Coronary artery (tissue), 2 donors: ENCODE results near the gene QPCT.
"Not testable (repeated sequence)": the region's sequence is repeated elsewhere in the genome, so short reads cannot be mapped to it uniquely, and the experiment has no call there.

Source experiments
- DNase-seq: peaks from one replicate; pipeline ENCODE4 v3.0.0-alpha.2; 2017; ENCODE audit warnings: low spot score
- H3K27ac ChIP-seq, 2 donors: fragments of 200-600 bp; sonication (generic); one replicate each; pipeline ENCODE4 v1.5.1; 2016 to 2019
- H3K4me3 ChIP-seq: fragments of 200-600 bp; sonication (generic); 2 replicates; pipeline ENCODE4 v1.5.1; 2016; ENCODE audit warnings: mild to moderate bottlenecking, moderate library complexity
- CTCF ChIP-seq: fragments of 200-600 bp; sonication (generic); IDR thresholded peaks from one replicate; pipeline ENCODE4 v1.5.1; 2019; ENCODE audit warnings: antibody characterized with exemption

QPCT gene

GRCh38 chr2:37376421-37377186 lies 32.2 kb downstream of the QPCT start:
- Histone ChIP-seq H3K27ac (no peak overlapping the region), H3K4me3 (no peak overlapping the region)
- DNase-seq, result no peak
- TF ChIP-seq CTCF, result no peak

DNA sequence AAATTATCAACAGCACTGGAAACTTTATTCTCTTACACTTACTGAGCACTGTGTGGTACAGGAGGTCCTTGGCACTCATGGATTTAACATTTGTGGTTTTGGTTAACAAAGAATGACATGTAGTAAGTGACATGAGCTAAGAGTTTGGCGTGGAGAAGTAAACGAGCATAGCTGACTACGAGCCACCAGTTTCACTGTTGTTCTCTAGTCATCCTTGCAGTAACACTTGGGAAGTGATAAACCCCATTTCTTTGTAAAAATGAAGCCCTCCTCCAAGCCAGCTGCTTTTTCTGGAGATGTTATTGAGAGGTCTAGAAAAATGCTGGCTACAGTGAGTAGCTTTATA lies 32.7 kb downstream of the QPCT start:
- no peak overlapping the region for H3K4me3 ChIP-seq
- TF ChIP-seq CTCF, result no peak
- no peak for DNase-seq
- H3K27ac ChIP-seq, result no peak overlapping the region

DNA sequence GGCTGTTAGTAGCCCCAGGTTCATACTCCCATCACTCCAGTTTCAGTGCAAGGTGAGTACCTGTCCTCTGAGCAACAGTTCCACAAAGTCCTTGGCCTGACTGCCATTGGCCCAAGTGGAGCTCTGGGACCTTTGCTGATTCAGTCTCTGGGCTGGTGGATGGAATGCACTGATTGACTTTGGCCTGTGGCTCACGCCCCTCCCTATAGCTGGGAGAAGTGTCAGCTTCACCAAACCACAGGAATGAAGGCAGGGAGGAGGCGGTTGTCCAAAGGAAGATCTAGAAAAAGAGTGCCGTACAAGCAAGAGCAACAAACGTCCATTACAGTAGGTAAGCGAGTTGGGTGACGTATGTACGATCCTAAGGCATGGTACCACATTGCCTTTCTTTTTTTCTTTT lies 34.0 kb downstream of the QPCT start:
- TF ChIP-seq CTCF, result no peak
- no peak for DNase-seq
- H3K27ac ChIP-seq, result no peak overlapping the region
- no peak overlapping the region for H3K4me3 ChIP-seq

DNA sequence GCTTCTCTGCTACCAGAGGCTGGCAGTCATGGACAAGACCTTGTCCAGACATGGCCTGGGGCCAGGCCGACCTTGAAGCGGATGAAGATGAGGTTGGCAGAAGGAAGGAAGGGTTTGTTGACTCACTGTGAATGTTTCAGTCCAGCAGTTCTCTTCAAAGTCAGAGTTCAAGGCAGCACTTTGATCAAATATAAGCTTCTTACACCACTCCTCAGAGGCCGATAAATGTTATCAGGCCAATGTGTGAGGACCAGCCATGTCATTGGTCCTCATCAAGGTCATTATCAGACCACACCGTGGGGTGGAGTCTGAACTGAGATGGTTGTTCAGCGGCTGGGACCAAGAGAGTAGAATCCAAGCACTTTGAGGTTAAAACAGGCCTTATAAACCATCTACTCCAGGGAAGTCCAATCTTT lies 35.5 kb downstream of the QPCT start:
- H3K27ac ChIP-seq, result no peak overlapping the region
- DNase-seq, result no peak
- TF ChIP-seq CTCF, result no peak

GRCh38 chr2:37380787-37381186 lies 36.4 kb downstream of the QPCT start:
- not testable (repeated sequence) for H3K4me3 ChIP-seq, H3K27ac ChIP-seq, DNase-seq

More for the DNA sequence above, 35.5 kb downstream of the QPCT start:
- no peak overlapping the region for H3K4me3 ChIP-seq

GRCh38 chr2:37384261-37384660 lies 39.8 kb downstream of the QPCT start:
- not testable (repeated sequence) for DNase-seq, H3K27ac ChIP-seq, H3K4me3 ChIP-seq

GRCh38 chr2:37387148-37387835 lies 42.9 kb downstream of the QPCT start:
- no peak overlapping the region for H3K4me3 ChIP-seq
- H3K27ac ChIP-seq, result no peak overlapping the region

More at GRCh38 chr2:37387148-37387835, 42.9 kb downstream of the QPCT start:
- no peak for TF ChIP-seq CTCF
- no peak for DNase-seq
